Right lung (tissue), 5 donors: ENCODE data around the gene BCL10. TPM values are rescaled to one million over a fixed set of nuclear protein-coding genes. Genes with fewer than 3 reads are reported as not detected.

Experiments used
- DNase-seq, 2 donors: peaks; one replicate each; pipeline ENCODE4 v3.0.0-alpha.2; 2013
- polyA plus RNA-seq, 5 donors: library from polyadenylated mRNA; unstranded; fragments of 120-200 nt; gene quantifications; one replicate each; pipeline versions ENCODE4 v1.2.1 to v1.2.3, GENCODE V29; 2013; ENCODE audit warnings: inconsistent platforms in 1 of 5, low replicate concordance in 1 of 5; ENCODE audit not compliant: insufficient read length in 5 of 5, insufficient read depth in 1 of 5

The BCL10 gene
- polyA plus RNA-seq, 5 donors: 24.7 to 34.9 (median 28.4) TPM

DNA sequence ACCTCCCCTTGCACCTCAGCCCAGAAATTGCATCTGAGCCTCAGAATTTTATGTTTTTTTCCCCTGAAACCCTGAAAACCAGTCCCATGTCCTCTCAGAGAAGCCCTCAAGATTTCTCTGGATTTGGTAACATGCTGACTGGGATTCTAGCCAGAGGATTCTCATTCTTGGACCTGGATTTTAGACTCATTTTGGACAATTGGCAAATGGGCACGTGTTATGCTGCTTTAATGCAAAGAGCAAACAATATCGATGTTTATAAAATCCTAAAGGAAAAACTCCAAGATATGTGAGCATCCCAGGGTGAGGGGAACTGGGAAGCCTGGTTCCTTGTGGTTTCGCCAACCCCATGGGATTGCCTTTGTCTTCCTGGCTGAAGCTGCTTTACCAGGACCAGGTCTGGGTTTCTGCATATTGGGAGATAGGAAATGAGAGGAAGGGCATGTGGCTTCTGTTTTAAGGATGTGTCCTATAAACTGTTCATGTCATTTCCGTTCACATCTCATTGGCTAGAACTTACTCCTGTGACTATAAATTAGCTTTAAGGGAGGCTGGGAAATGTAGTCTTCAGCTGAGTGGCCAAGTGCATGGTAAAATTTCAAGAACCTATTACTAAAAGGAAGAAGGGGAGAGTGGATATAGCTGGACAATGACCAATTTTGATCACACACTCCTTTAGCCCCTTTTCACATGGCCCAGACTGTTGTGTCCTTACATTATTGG, 27.2 kb upstream of the BCL10 start:
- no peak for DNase-seq

DNA sequence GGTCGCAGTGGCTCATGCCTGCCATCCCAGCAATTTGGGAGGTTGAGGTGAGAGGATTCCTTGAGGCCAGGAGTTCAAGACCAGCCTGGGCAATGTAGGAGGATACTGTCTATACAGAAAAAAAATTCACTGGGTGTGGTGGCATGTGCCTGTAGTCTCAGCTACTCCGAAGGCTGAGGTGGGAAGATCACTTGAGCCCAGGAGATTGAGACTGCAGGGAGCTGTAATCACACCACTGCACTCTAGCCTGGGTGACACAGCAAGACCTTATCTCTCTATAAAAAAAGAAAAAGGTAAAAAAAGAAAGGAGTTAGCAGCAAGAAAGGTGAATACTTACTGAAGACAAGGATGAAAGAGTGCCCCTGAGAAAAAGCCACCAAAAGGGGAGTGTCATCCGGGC, 23.7 kb upstream of the BCL10 start:
- DNase-seq: no peak

DNA sequence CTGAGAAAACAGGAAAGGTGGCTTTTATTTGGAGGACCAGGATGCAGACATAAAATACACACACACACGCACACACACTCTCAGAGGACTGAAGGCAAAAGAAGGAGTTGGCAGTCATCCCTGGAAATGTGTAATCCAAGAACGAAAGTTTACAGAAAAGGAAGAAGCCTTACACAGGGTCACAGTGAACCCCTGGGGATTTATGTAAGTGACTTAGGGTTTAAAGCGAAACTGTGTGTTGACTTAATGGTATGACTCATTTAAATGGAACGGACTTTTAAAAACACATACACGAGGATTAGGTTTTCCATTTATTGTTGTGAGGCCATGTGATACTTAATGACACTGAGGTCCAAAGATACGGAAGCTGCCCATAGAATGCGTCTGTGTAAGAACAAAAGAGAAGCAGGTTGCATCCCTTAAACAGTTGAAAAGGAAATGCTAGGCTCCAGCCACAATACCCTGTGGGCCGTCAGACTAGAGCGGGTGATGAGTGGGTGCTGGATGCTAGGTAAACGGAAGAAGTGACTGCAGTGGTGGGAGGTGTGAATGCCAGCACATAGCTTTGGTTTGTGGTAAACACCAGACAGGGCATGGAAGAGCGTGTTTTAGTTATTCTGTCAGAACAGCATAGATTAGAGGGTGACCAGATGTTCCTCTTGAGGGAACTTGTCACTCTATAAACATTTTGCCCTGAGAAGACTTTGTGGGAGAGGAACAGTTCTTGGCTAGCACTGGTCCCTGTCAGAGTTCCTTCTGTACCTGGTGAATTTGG, 21.6 kb upstream of the BCL10 start:
- peak; percentile 87 to 91 for DNase-seq

DNA sequence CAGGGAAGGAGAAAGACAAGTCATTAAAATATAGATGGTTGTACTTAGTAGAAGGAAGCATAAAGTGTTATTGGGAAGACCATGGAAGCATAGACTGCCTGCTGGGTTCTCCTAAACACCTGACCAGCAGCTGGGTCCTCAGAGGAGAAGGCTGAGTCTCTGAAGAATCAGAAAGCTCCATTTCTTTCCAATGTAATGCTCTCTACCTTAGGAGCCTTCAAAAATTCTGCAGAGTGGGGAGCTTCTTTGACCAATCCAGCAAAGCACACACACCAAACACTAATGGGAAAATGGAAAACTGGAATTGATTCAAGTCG, 21.1 kb upstream of the BCL10 start:
- DNase-seq: no peak

- no peak for DNase-seq
These were observed 20.5 kb upstream of the BCL10 start for GRCh38 chr1:85296980-85297379.

- no peak for DNase-seq
These were observed 19.2 kb upstream of the BCL10 start for GRCh38 chr1:85295654-85296053.

DNA sequence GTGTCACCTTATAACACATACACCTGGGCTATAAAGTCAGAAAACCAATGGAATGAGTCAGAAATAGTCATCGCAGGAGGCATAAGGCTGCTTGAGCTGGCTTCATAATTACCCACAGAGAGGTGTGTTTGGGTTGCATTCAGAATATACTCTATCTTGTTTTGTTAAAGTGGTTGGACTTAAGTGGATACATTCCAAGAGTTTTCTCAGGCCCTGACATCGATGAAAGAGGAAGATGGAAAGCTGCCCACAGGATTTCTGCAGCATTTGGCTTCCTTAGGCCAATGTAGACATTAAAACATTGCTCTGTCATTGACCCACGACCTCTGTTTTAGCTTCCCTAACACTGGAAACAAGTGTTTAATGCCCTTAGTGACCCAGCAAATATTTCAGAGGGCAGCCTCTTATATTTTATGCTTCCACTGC, 18.6 kb upstream of the BCL10 start:
- DNase-seq: no peak

DNA sequence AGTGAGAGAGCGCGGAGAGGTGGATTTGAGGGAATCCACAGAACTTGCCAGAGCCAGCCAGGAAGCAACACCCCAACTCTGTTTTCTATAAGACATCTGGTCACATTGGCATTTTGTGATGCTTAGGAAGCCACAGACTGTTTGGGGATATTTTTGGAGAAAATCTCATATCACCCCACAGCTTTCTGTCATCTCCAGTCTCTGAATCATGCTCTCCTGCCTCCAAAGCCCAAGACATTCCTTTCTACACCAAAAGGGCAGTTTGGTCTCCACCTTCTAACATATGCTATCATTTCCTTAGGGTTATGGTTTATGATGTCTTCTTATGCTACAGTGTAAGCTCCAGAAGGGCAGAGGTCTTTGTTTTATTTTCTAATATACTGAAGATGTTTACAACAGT, 14.4 kb upstream of the BCL10 start:
- DNase-seq: no peak

GRCh38 chr1:85289848-85290335, 13.5 kb upstream of the BCL10 start:
- no peak for DNase-seq

DNA sequence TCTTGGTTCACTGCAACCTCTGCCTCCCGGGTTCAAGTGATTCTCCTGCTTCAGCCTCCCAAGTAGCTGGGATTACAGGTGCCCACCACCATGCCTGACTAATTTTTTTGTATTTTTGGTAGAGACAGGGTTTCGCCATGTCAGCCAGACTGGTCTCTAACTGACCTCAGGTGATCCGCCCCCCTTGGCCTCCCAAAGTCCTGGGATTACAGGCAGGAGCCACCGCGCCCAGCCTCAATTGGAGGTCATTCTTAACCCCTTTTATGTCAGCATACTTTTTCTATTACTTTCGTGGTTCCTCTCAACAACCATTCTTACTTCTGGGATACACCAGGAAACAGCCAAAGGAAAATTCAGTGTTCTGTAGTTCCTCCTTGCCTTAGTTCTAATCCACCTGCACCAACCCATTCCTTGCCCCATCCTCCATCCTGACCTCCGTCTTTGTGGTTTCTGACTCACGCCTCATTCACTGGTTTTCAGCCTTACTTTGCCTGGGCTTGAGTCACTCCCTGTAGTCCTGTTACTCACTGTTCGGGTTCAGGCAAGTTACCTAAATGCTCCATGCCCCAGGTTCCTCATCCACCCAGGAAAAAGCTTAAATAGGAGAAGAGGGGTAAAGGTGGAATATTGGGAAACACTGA, 12.9 kb upstream of the BCL10 start:
- DNase-seq: no peak

GRCh38 chr1:85284202-85284601, 7.8 kb upstream of the BCL10 start:
- DNase-seq: no peak

DNA sequence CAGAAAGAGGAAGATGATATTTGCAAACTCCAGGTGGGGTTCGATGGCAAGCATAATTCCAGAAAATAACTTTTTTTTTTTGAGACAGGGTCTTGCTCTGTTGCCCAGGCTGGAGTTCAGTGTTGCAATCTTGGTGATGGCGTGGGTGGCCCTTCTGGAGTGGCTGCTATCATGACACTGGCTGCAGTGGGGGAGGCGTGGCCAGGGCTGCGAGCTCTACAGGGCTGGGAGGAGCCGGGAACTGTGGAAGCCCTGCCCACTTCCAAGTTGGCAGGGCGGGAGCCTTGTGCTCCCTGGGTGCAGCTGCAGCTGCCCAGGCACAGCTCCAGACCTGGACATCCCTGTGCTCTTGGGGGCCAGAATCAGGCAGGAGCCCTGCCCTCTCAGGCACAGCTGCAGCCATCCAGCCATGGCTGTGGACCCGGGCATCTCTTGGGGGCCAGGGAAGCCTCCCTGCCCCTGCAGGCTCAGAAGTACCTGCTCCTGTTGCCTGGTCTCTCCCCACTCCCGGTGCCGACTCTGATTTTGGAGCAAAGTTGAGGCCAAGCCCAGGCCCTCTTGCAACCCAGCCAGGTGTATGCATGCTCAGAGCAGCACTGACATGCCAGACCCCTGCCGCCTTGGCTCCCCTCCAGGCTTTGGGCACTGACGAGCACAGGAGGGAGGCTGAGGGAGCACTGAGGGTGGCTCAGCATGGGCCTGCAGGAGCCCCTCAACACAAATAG, 7.2 kb upstream of the BCL10 start:
- no peak for DNase-seq

DNA sequence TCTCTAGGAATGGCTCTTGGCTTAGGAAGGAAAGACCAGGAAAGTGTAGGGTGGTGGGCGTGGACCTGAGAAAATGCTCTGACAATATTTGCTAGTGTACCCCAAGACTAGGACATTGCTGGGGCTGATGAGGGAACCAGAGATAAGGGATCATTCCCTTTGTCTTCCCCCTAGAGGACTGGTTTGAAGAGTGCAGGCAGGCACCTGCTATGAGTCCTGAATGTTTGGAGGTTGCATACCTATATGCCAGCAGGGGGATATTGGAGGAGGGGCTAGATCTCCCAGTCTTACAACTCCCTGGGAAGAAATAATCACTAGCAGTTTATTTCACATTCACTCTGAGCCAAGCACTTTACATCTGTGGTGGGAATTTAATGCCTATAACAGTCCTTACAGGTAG, 6.0 kb upstream of the BCL10 start:
- DNase-seq: no peak

GRCh38 chr1:85280636-85281035, 4.2 kb upstream of the BCL10 start:
- no peak for DNase-seq

GRCh38 chr1:85279458-85280080, 3.1 kb upstream of the BCL10 start:
- DNase-seq: no peak

DNA sequence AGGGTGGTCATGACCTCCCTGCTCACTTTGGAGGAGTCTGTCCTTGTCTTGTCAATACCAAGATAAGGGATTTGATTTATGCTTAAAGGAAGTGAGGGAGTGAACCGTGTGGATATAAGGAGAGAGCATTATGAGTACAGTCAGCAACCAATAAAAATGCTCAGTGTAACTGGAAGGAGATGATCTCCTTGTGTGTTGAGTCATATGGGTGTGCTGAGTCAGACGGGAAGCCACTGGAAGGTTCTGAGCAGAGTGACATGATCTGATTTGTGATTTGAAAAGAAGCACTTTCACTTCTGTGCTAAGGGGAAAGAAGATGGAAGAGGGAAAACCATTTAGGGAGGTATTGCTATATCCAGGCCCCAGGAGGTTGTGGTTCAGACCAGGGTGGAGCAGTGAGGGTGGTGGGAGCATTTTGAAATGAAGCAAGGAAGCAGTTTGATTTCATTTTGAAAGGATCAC, 2.5 kb upstream of the BCL10 start:
- DNase-seq: no peak

GRCh38 chr1:85277802-85278201, 1.4 kb upstream of the BCL10 start:
- no peak for DNase-seq

- no peak for DNase-seq
These were observed 677 bp upstream of the BCL10 start for GRCh38 chr1:85276978-85277639.

- no peak for DNase-seq
These were observed 674 bp downstream of the BCL10 start for GRCh38 chr1:85275701-85276214.

DNA sequence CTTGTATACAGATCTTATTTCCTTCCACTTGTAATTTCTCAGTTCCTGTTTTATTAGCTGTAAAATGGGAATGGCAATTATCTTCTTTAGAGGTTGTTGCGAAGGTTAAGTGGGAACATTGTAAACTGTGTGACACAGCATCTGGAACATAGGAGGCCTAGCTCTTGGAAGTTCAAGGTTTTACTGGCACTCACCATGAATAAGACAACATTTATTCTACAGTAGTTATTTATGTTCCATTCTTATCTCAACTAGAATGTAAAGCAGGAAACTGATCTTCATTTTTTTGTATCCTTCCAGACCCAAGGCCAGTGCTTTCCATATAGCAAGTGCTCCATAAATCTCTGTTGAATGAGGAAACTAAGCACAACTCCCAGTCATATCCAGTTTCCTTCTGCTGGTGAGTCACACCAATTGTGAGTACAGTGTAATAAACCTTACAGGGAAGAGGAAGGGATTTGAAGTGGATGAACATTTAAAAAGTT, 1.4 kb downstream of the BCL10 start:
- DNase-seq: no peak

DNA sequence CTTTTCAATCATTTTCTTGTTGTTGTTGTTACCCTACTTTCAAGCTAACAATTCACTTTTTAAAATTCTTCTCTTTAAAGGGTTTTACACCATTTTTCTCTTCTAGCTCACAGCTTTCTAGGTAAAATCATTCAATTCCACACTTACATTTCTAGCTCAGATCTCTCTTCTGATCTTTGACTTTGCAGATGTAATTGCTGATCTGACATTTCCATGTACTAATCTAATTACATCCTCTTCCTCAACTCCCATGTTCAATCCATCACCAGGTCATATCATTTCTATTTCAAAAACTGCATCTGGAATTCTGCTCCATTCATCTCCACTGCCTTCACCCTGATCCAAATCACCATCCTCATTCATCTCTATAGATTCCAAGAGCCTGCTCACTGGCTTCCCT, 3.0 kb downstream of the BCL10 start:
- no peak for DNase-seq
